HG02981 (cell line): ENCODE measurements around the gene BTBD7.

ENCODE experiments used
- ATAC-seq: cut with Tn5 transposase; IDR thresholded peaks from one replicate; pipeline ENCODE4 v1.9.1; 2021; ENCODE audit warnings: mild to moderate bottlenecking, moderate library complexity; ENCODE audit not compliant: unreplicated experiment

BTBD7 gene

DNA sequence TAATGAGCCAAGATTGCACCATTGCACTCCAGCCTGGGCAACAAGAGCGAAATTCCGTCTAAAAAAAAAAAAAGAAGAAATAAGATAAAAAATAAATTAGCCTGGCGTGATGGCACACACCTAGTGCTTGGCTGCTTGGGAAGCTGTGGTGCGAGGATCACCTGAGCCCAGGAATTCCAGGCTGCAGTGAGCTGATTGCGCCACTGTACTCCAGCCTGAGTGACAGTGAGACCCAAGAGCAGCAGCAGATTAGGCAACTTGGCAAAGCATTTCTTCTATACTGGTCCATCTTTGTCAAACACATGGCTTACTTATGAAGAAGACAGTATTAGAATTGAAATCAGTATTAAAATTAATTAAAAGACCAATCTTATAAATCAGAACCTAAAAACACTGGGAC, 132.3 kb downstream of the BTBD7 start:
- no peak for ATAC-seq

DNA sequence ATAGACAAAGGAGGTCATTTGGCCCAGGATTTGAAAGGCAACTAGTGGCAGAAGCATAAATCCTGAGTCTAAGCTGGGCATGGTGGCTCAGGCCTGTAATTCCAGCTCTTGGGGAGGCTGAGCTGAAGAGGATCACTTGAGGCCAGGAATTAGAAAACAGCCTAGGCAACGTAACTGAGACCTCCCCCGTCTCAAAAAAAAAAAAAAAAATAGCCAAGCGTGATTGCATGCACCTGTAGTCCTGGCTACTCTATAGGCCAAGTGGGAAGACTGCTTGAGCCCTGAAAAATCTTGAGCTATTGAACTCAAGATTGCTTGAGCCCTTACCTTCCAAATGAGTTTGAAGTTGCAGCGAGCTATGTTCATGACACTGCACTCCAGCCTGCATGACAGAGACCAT, 133.8 kb downstream of the BTBD7 start:
- ATAC-seq: no peak

DNA sequence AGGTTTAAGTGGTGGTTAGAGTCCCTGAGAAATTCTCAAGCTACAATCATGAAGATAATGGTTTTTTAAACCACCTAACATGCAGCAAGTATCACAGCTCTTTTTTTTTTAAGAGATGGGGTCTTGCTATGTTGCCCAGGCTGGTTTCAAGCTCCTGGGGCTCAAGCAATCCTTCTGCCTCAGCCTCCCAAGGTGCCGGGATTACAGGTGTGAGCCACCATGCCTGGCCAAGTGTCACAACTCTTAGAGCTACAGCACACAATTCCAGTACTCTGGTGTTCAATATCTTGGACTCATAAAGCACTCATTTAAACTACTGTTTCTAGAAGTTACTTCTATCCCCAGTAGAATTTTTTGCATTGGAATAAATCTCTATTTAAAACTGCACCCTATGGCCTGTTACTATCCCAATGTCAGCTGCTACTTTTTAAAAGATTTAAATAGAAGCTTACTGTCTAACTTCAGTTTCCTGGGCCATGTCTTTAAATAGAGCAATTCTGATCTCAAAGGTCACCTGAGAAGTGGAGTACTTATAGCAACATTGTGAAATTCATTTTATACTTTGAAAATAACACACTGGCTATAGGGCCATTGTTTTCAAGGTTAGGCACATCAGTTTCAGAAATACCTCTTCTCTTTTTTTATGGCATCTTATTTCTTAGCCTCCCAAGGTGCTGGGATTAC, 137.4 kb downstream of the BTBD7 start:
- ATAC-seq: no peak
